Upper lobe of left lung (tissue), 6 donors: ENCODE data around the gene AHI1. TPM values are rescaled to one million over a fixed set of nuclear protein-coding genes. Genes with fewer than 3 reads are reported as not detected.
"Not testable (repeated sequence)": the region's sequence is repeated elsewhere in the genome, so short reads cannot be mapped to it uniquely, and the experiment has no call there.

Experiments used
- ATAC-seq, 2 donors: fragments of 200-7000 bp; cut with Tn5 transposase; one replicate each; pipeline ENCODE4 v1.9.1; 2022; ENCODE audit warnings: mild to moderate bottlenecking in 2 of 2, moderate library complexity in 2 of 2; ENCODE audit not compliant: low FRiP score in 2 of 2
- DNase-seq, 2 donors: peaks; one replicate each; pipeline ENCODE4 v3.0.0-alpha.2; 2019 to 2020
- H3K27ac ChIP-seq, 4 donors: fragments of 200-600 bp; sonication (generic); one replicate each; pipeline ENCODE4 v1.5.1; 2016 to 2019
- H3K27me3 ChIP-seq, 4 donors: fragments of 200-600 bp; sonication (generic); one replicate each; pipeline ENCODE4 v1.5.1; 2017 to 2019
- H3K36me3 ChIP-seq, 4 donors: fragments of 200-600 bp; sonication (generic); one replicate each; pipeline ENCODE4 v1.5.1; 2016 to 2019
- H3K4me1 ChIP-seq, 4 donors: fragments of 200-600 bp; sonication (generic); one replicate each; pipeline ENCODE4 v1.5.1; 2018 to 2019
- H3K4me3 ChIP-seq, 4 donors: fragments of 200-600 bp; sonication (generic); one replicate each; pipeline ENCODE4 v1.5.1; 2017 to 2019; ENCODE audit warnings: mild to moderate bottlenecking in 2 of 4, moderate library complexity in 1 of 4
- H3K9me3 ChIP-seq, 4 donors: fragments of 200-600 bp; sonication (generic); one replicate each; pipeline ENCODE4 v1.5.1; 2018 to 2019
- CTCF ChIP-seq, 6 experiments: fragments of 450-650 bp in 4 of 6; fragments of 200-600 bp in 2 of 6; sonication (generic) in 2 of 6; IDR thresholded peaks; one replicate each; pipeline ENCODE4 v1.5.1; 2016 to 2019; ENCODE audit warnings: antibody characterized with exemption in 6 of 6
- EP300 ChIP-seq, 4 donors: sonication (generic); formaldehyde crosslinking; IDR thresholded peaks; one replicate each; pipeline ENCODE4 v1.5.1; 2017; ENCODE audit warnings: antibody characterized with exemption in 4 of 4, control low read depth in 2 of 4
- POLR2A ChIP-seq, 4 donors: fragments of 450-650 bp; IDR thresholded peaks; one replicate each; pipeline ENCODE4 v1.5.1; 2016 to 2017; ENCODE audit warnings: antibody characterized with exemption in 4 of 4, mild to moderate bottlenecking in 2 of 4
- POLR2AphosphoS5 ChIP-seq, 2 donors: sonication (generic); formaldehyde crosslinking; IDR thresholded peaks; one replicate each; pipeline ENCODE4 v1.5.1; 2017; ENCODE audit warnings: antibody characterized with exemption in 2 of 2
- WGBS, 2 donors: methylation state at CpG; one replicate each; pipeline ENCODE4 v1.1.5; 2017 to 2018; 5-methylcytosine and 5-hydroxymethylcytosine counted together
- total RNA-seq, 6 donors: library from RNA; depleted of rRNA in 4 of 6; stranded (reverse); fragments of >200 nt in 4 of 6; gene quantifications; one replicate each; pipeline versions ENCODE4 v1.1.0 to v1.2.1, GENCODE V29; 2016 to 2021
- donor health status: DM: no; HTN: no; CAD: no; lungs with moderate emphysema.
- donor health status: DM: no; HTN: yes; CAD: no; lungs with severe emphysema.

Gene AHI1
- total RNA-seq, 6 donors from 2014 or later, result 17.1 to 57.6 (median 40.3) TPM

- WGBS, 2 donors, result 97 to 99% methylated on average over 2 of the region's 2 CpGs
- ATAC-seq (no peak), DNase-seq (no peak)
- no peaks in the 10 kb centered on the region for H3K9me3 ChIP-seq
- H3K4me1 ChIP-seq, result no peaks in the 10 kb centered on the region
- TF ChIP-seq POLR2AphosphoS5 (IDR thresholded peaks at IDR 0.05), result no peak
- TF ChIP-seq POLR2A (IDR thresholded peaks at IDR 0.05), result no peak
- TF ChIP-seq CTCF (IDR thresholded peaks at IDR 0.05), result no peak
- no peak for TF ChIP-seq EP300 (IDR thresholded peaks at IDR 0.05)
- no peaks in the 10 kb centered on the region for H3K27me3 ChIP-seq
- no peak overlapping the region for H3K27ac ChIP-seq
- no peak overlapping the region for H3K4me3 ChIP-seq
- H3K36me3 ChIP-seq, result no peaks in the 10 kb centered on the region
These were observed 144.4 kb downstream of the AHI1 start for GRCh38 chr6:135353113-135353512.

- Histone ChIP-seq H3K4me1 (no peaks in the 10 kb centered on the region), H3K27me3 (no peaks in the 10 kb centered on the region), H3K27ac (no peak overlapping the region), H3K4me3 (no peak overlapping the region), H3K9me3 (no peaks in the 10 kb centered on the region), H3K36me3 (no peaks in the 10 kb centered on the region)
- 92 to 95% methylated on average over 1 of the region's 1 CpG for WGBS, 2 donors
- DNase-seq (no peak), ATAC-seq (no peak)
- TF ChIP-seq POLR2A (IDR thresholded peaks at IDR 0.05) (no peak), POLR2AphosphoS5 (IDR thresholded peaks at IDR 0.05) (no peak), EP300 (IDR thresholded peaks at IDR 0.05) (no peak), CTCF (IDR thresholded peaks at IDR 0.05) (no peak)
These were observed 145.9 kb downstream of the AHI1 start for GRCh38 chr6:135351635-135352034.

- H3K4me3 ChIP-seq, result no peak overlapping the region
- no peak for ATAC-seq
- H3K36me3 ChIP-seq, result no peaks in the 10 kb centered on the region
- 85 to 94% methylated on average over 4 of the region's 4 CpGs for WGBS, 2 donors
- no peak for DNase-seq
- no peaks in the 10 kb centered on the region for H3K4me1 ChIP-seq
- TF ChIP-seq POLR2AphosphoS5 (IDR thresholded peaks at IDR 0.05) (no peak), EP300 (IDR thresholded peaks at IDR 0.05) (no peak), POLR2A (IDR thresholded peaks at IDR 0.05) (no peak)
- no peak overlapping the region for H3K27ac ChIP-seq
- H3K27me3 ChIP-seq, result no peaks in the 10 kb centered on the region
- no peaks in the 10 kb centered on the region for H3K9me3 ChIP-seq
These were observed 149.7 kb downstream of the AHI1 start for GRCh38 chr6:135347887-135348286.

GRCh38 chr6:135346747-135347146 lies 150.8 kb downstream of the AHI1 start:
- TF ChIP-seq CTCF (IDR thresholded peaks at IDR 0.05) (no peak), EP300 (IDR thresholded peaks at IDR 0.05) (no peak), POLR2A (IDR thresholded peaks at IDR 0.05) (no peak), POLR2AphosphoS5 (IDR thresholded peaks at IDR 0.05) (no peak)
- Histone ChIP-seq H3K4me1 (no peaks in the 10 kb centered on the region), H3K9me3 (no peaks in the 10 kb centered on the region), H3K36me3 (no peaks in the 10 kb centered on the region), H3K27ac (no peak overlapping the region), H3K4me3 (no peak overlapping the region), H3K27me3 (no peaks in the 10 kb centered on the region)
- 71 to 88% methylated on average over 1 of the region's 1 CpG for WGBS, 2 donors
- no peak for DNase-seq
- ATAC-seq, result no peak

GRCh38 chr6:135344526-135344925 lies 153.0 kb downstream of the AHI1 start:
- DNase-seq (no peak), ATAC-seq (no peak)
- no peaks in the 10 kb centered on the region for H3K36me3 ChIP-seq
- TF ChIP-seq EP300 (IDR thresholded peaks at IDR 0.05) (no peak), POLR2AphosphoS5 (IDR thresholded peaks at IDR 0.05) (no peak), CTCF (IDR thresholded peaks at IDR 0.05) (no peak), POLR2A (IDR thresholded peaks at IDR 0.05) (no peak)
- no peaks in the 10 kb centered on the region for H3K9me3 ChIP-seq
- no peaks in the 10 kb centered on the region for H3K27me3 ChIP-seq
- no peak overlapping the region for H3K27ac ChIP-seq
- no peak overlapping the region for H3K4me3 ChIP-seq
- H3K4me1 ChIP-seq, result no peaks in the 10 kb centered on the region

GRCh38 chr6:135339920-135340319 lies 157.6 kb downstream of the AHI1 start:
- not testable (repeated sequence) for ATAC-seq
- WGBS, 2 donors, result 94 to 98% methylated on average over 8 of the region's 8 CpGs

More at GRCh38 chr6:135339920-135340319, 157.6 kb downstream of the AHI1 start:
- H3K27ac ChIP-seq, DNase-seq, H3K9me3 ChIP-seq, H3K27me3 ChIP-seq, H3K4me3 ChIP-seq, H3K36me3 ChIP-seq, H3K4me1 ChIP-seq: not testable (repeated sequence)
